ENCODE measurements around the gene FOXO1.

Gene FOXO1

GRCh38 chr13:40673414-40673813 lies 7.0 kb upstream of the FOXO1 start:
- Histone ChIP-seq H3K4me3 (ENCODE audit: low read length) (no peak overlapping the region), H3K9me3 (ENCODE audit: control insufficient read depth, insufficient read depth, low read length) (no peaks in the 10 kb centered on the region), H4K20me1 (ENCODE audit: control insufficient read depth, insufficient read depth, low read depth, low read length) (no peaks in the 10 kb centered on the region), H3K79me2 (ENCODE audit: control insufficient read depth, low read length) (peaks cover 4% of the 10 kb centered on the region), H3K9me2 (replicated peaks; ENCODE audit: control insufficient read depth, low read length) (no peaks in the 10 kb centered on the region), H3K4me1 (ENCODE audit: control insufficient read depth, low read length) (peaks cover 78% of the 10 kb centered on the region), H3K4me2 (ENCODE audit: low read length) (peak overlapping the region; percentile 65), H3K27me3 (ENCODE audit: control insufficient read depth, low read length) (no peaks in the 10 kb centered on the region), H3F3A (ENCODE audit: control insufficient read depth, insufficient read depth) (0 out of 2 replicates have a peak, but pooled peaks cover 4% of the 10 kb centered on the region), H3K27ac (ENCODE audit: low read depth, low read length) (no peak overlapping the region), H3K36me3 (ENCODE audit: control insufficient read depth, low read length) (no peaks in the 10 kb centered on the region)
- no peak for TF ChIP-seq EZH2phosphoT487 (IDR thresholded peaks at IDR 0.05; ENCODE audit: borderline replicate concordance, low read length)
- TF ChIP-seq, protein P1, sequence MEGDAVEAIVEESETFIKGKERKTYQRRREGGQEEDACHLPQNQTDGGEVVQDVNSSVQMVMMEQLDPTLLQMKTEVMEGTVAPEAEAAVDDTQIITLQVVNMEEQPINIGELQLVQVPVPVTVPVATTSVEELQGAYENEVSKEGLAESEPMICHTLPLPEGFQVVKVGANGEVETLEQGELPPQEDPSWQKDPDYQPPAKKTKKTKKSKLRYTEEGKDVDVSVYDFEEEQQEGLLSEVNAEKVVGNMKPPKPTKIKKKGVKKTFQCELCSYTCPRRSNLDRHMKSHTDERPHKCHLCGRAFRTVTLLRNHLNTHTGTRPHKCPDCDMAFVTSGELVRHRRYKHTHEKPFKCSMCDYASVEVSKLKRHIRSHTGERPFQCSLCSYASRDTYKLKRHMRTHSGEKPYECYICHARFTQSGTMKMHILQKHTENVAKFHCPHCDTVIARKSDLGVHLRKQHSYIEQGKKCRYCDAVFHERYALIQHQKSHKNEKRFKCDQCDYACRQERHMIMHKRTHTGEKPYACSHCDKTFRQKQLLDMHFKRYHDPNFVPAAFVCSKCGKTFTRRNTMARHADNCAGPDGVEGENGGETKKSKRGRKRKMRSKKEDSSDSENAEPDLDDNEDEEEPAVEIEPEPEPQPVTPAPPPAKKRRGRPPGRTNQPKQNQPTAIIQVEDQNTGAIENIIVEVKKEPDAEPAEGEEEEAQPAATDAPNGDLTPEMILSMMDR (IDR thresholded peaks at IDR 0.05; ENCODE audit: low read depth, low read length, poor library complexity, severe bottlenecking): no peak

- Histone ChIP-seq H3K79me2 (ENCODE audit: control insufficient read depth, low read length) (peaks cover 10% of the 10 kb centered on the region), H3K36me3 (ENCODE audit: control insufficient read depth, low read length) (no peaks in the 10 kb centered on the region), H4K20me1 (ENCODE audit: control insufficient read depth, insufficient read depth, low read depth, low read length) (no peaks in the 10 kb centered on the region), H3K9me3 (ENCODE audit: control insufficient read depth, insufficient read depth, low read length) (no peaks in the 10 kb centered on the region), H3F3A (ENCODE audit: control insufficient read depth, insufficient read depth) (peaks cover 6% of the 10 kb centered on the region; the same call in 1 of the 2 replicates), H3K4me3 (ENCODE audit: low read length) (peak overlapping the region; percentile 42), H3K4me2 (ENCODE audit: low read length) (peak overlapping the region; percentile 65), H3K27ac (ENCODE audit: low read depth, low read length) (peak overlapping the region; percentile 20; the same call in 1 of the 2 replicates), H3K27me3 (ENCODE audit: control insufficient read depth, low read length) (no peaks in the 10 kb centered on the region), H3K4me1 (ENCODE audit: control insufficient read depth, low read length) (peaks cover 83% of the 10 kb centered on the region), H3K9me2 (replicated peaks; ENCODE audit: control insufficient read depth, low read length) (no peaks in the 10 kb centered on the region)
- no peak for TF ChIP-seq EZH2phosphoT487 (IDR thresholded peaks at IDR 0.05; ENCODE audit: borderline replicate concordance, low read length)
Observed at GRCh38 chr13:40672765-40673397, 6.4 kb upstream of the FOXO1 start.

GRCh38 chr13:40671956-40672764 lies 5.7 kb upstream of the FOXO1 start:
- Histone ChIP-seq H3K27me3 (ENCODE audit: control insufficient read depth, low read length) (no peaks in the 10 kb centered on the region), H3K4me2 (ENCODE audit: low read length) (peak overlapping the region; percentile 65), H3K27ac (ENCODE audit: low read depth, low read length) (peak overlapping the region; percentile 20; the same call in 1 of the 2 replicates), H3K79me2 (ENCODE audit: control insufficient read depth, low read length) (peaks cover 17% of the 10 kb centered on the region), H4K20me1 (ENCODE audit: control insufficient read depth, insufficient read depth, low read depth, low read length) (no peaks in the 10 kb centered on the region), H3K4me3 (ENCODE audit: low read length) (peak overlapping the region; percentile 42), H3K4me1 (ENCODE audit: control insufficient read depth, low read length) (peaks cover 86% of the 10 kb centered on the region), H3K36me3 (ENCODE audit: control insufficient read depth, low read length) (no peaks in the 10 kb centered on the region), H3F3A (ENCODE audit: control insufficient read depth, insufficient read depth) (peaks cover 8% of the 10 kb centered on the region; the same call in 1 of the 2 replicates), H3K9me2 (replicated peaks; ENCODE audit: control insufficient read depth, low read length) (no peaks in the 10 kb centered on the region), H3K9me3 (ENCODE audit: control insufficient read depth, insufficient read depth, low read length) (no peaks in the 10 kb centered on the region)
- TF ChIP-seq, protein P1 (IDR thresholded peaks at IDR 0.05; ENCODE audit: low read depth, low read length, poor library complexity, severe bottlenecking): no peak
- no peak for TF ChIP-seq EZH2phosphoT487 (IDR thresholded peaks at IDR 0.05; ENCODE audit: borderline replicate concordance, low read length)
